HG02642 (cell line): Measurements from ENCODE around the gene FIBCD1.

Experiments
- ATAC-seq: cut with Tn5 transposase; IDR thresholded peaks from one replicate; pipeline ENCODE4 v1.9.1; 2021; ENCODE audit warnings: mild to moderate bottlenecking; ENCODE audit not compliant: unreplicated experiment, poor library complexity

The FIBCD1 gene

DNA sequence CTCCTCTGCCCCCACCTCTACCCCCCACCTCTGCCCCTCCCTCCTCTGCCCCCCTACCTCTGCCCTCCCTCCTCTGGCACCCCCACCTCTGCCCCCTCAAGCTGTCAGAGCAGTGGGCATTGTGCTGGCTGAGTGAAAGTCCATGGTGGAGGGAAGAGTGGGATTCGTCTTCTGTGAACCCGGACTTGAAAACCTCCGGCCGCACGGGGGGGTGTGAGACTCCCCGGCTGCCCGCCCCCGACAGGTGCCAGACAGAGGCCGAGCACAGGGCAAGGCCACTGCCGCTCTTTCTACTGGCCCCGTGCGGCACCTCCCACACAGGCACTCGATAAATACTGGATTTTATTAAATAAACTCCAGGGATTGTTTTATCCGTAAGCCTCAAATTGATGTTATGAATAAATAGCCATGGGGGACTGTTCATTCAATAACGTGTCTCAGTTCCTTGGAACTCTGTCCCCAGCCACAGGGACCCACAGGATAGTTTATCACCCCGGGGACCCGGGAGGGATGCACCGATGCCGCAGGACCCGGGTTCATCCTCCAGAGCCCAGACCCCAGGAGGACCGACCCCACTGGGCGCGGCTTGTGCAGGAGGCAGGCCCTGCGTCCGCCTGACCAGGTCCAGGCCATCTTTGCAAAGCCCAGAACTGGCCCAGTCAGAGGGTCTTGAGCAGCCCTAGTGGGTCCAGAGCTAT lies 39.8 kb downstream of the FIBCD1 start:
- ATAC-seq = no peak

DNA sequence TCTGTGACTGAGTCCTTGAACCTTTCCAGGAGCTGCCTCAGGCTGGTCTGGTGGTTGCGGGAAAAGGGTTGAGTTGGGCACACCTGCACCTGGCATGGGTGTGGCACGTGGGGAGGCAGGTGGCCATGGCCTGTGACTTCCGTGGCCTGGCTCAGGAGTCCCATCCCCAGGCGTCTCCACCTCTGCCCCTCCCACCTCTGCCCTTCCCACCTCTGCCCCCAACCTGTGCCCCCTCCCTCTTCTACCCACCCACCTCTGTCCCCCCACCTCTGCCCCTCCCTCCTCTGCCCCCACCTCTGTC lies 40.5 kb downstream of the FIBCD1 start:
- no peak for ATAC-seq

DNA sequence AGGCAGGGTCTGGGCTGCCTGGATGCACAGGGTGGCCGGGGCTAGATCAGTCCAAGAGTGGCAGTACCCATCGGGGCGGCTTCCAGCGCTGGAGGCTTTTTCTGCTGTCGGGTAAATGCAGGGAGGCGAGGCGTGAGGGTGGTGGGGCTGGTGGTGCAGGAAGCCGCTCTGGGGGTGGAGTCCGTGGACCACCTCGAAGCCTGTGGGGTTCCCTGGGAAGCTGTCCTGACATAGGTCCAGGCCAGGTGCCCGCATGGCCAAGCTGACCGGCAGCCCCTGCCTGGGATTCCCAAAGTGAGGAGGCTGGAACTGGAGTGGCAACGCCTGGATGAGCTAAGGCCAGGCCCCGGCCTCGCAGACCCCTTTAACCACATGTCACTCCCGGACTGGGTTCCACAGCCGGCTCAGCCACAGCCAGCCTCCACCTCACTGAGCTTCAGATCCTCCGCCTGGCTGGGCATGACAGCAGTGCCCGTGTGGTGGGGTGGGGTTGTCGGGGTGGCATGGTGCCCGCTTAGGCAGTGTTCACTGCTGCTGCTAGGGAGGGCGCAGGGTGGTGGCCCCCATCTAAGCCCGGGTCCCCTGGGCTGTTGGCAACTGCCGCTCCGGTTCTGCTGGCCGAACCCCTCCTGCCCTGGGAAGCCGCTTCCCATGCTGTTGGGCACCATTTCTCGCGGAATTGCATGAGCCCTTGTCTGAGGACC lies 41.0 kb downstream of the FIBCD1 start:
- ATAC-seq = no peak

DNA sequence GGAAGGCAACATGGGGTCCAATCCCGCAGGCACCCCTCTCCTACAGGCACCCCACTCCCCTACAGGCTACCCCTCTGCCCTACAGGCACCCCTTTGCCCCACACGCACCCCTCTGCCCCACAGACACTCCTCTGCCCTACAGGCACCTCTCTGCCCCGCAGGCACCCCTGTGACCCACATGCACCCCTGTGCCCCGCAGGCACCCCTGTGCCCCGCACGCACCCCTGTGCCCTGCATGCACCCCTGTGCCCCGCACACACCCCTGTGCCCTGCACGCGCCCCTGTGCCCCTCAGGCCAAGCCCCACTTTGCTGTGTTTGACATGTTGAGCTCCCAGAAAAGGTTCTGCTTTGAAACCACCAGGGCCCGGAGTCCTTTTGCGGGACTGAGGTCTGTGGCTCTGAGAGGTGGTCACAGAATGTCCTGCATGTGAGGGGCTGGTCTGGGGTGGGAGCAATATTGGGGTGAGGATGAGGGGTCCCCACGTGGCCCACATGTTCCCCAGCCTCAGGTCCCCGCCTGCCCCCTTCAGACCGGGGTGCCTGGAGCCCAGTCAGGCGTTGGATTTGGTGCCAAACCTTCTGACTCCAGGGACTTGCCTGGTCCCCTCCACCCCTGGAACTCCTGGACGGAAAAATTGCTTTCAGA lies 41.8 kb downstream of the FIBCD1 start:
- no peak for ATAC-seq

DNA sequence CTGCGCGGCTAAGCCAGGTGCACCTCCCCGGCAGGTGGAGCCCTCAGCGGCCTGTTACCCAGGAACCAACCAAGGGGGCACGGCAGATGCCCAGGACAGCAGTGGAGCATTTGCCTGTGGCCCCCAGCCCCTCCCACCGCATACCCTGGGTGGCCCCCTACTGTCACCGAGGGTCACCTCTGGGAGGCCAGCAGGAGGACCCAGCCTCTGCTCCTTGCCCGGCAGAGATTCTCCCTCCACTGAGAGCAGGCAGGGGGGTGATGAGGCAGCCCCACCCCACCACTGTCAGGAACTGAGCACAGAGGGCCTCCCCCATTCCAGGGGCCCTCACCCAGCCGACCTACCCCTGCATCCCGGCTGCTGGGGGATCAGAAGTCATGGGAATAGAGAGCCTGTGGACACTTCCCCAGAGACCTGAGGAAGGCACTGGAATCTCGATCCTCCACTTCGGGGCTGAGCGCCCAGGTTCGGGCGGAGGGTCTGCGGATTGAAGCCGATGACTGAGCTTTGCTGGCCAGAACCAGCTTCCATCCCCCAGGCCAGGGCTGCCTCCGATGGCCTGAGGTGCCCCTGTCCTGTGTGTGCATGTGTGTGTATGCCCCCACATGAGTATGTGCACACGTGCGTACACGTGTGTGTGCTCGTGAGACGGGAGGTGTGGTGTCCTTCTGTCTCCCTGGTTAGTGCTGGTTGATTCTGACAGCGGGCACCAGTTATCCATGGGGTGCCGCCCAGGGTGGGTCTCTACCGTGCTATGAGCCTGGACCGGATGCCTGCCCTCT lies 42.6 kb downstream of the FIBCD1 start, which contains the start of gene QRFP:
Gene QRFP (minus strand): TSS at position 580 of the 782 bp plus-strand sequence. CDS start 2,974 bp downstream, outside the sequence.
- ATAC-seq = no peak

DNA sequence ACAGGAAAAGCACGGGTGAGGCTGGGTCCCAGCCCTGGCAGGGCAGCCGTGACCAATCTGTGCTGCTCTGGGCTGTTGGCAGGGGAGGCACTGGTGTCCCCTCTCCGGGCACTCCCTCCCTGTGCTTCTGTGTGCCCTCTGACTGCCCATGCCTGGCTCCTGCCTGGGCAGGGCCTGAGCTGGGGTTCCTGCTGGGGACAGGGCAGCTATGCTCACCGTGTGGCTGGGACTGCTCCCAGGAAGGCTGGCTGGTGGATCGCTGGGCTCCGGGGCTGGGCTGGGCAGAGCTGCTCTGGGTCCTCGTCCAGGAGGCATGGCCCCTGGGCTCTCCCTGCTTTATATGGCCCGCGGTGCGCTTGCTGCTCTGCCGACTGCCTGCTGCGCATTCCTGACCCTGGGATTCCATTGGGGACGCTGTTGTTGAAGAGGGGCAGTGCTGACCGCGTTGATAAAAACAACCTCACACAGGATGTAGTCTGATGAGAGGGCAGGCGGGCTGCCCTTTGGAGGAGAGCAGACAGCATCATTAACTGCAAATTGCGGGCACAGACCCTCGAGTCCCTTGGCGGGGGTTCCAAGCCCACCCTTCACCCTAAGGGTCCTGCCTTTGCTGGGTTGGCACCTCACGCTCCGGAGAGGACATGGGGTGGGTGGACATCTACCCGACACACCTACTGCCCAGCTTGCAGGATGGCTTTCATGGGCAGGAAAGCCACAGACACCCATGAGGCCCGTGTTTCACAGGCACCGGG lies 43.4 kb downstream of the FIBCD1 start:
- no peak for ATAC-seq

DNA sequence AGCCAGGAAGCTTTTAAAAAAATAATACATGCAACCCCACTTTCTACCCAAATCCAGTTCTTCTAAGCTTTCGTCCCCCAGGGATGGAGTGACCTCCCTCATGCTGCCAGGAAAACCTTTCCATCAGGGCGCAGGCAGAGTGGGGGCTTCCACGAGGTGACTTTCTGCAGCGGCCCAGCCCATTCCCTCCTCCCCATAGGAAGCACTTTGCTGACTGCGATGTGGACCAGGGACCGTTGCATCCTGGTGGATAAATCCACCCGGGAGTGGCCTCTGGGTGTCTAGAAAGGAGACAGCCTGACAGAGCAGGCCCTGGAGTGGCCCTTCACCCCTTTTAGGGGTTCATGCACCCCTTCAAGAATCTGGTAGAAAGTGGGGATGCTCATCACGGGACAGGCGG lies 44.0 kb downstream of the FIBCD1 start:
- no peak for ATAC-seq

DNA sequence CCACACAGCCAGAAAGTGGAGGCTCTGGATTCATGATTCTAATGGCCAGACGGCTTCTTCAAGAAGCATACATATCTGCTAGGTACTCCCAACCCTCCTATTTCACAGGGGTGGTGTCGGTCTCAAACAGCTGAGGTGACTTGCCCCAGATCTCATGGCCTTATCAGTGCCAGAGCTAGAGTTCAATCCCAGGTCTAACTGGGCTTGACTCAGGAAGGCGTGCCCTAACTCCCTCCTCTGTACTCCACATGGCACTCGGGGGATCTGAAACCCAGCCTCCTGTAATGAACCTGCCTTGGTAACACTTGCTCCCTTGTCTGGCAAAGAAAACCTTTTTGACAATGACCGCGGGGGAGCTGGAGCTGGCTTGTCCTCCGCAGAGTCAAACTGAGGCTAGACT lies 44.5 kb downstream of the FIBCD1 start:
- no peak for ATAC-seq

DNA sequence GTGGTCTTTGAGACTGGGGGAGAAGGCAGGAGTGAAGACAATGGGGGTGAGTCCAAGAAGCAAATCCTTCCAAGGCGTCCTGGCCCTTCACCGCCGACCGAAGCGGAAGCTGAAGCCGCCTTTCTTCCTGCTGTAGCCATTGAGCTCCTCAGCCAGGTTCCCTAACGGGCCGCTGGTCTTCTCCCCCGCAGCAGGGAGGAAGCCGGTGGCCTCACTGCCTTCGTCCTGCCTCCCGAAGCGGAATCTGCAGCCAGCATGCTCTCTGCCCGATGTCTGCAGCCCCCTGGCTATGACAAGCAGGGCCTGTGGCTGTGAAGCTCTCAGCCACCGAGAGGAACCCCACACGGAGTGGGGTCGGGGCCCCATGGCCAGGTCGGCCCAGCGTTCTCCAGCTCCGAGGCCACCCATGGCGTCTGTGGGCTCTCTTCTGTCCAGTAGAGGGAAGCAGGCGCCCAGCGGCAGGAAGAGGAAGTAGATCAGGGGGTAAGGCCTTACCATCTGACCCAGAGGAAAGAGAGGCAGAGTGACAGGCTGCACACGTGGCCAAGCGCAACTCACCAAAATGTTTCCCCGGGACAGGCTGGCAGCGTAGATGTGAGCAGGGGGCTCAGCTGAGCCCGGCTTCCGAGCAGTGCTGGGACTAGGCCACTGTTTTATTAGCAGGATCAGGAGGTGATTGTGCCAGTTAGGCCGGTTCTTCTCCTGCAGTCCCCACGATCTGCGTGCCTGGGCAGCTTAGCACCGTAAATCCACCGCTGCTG lies 45.5 kb downstream of the FIBCD1 start:
- ATAC-seq = no peak

DNA sequence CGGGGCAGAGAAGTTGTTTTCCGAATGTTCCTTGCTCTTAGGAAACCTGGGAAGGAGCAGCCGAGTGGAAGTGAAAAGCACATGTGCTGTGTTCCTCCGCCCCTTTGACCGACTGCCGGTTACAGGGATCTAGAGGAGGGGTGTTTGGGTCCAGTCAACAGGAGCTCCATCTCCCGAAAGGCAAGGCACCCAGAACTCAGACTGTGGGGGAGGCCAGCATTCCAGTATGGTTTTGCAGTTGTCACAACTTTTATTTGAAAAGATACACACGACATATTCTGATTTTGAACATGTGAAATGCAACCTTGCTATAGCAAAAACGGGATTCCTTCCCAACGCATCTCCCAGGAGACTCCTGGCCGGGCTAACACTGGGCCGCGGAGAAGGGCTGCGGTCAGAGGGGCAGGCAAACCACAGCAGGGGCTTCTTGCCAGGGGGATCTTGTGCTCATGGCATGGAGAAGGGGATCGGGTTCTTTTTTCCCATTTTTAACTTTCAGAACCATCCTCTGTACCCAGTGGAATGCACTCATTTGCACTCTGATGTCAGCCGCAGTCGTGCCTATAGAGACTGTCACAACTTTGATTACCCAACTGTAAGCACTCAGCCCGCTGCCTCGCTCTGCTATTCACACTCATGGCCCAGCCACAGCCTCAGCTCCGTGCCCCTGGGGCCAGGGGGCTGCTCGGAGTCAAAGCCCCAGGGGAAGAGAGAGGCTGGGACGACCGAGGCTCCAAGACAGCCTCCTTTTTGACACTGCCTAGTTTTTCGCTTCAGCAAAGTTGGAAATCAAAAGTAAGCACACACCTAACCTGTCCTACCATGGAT lies 46.4 kb downstream of the FIBCD1 start:
- ATAC-seq = no peak

DNA sequence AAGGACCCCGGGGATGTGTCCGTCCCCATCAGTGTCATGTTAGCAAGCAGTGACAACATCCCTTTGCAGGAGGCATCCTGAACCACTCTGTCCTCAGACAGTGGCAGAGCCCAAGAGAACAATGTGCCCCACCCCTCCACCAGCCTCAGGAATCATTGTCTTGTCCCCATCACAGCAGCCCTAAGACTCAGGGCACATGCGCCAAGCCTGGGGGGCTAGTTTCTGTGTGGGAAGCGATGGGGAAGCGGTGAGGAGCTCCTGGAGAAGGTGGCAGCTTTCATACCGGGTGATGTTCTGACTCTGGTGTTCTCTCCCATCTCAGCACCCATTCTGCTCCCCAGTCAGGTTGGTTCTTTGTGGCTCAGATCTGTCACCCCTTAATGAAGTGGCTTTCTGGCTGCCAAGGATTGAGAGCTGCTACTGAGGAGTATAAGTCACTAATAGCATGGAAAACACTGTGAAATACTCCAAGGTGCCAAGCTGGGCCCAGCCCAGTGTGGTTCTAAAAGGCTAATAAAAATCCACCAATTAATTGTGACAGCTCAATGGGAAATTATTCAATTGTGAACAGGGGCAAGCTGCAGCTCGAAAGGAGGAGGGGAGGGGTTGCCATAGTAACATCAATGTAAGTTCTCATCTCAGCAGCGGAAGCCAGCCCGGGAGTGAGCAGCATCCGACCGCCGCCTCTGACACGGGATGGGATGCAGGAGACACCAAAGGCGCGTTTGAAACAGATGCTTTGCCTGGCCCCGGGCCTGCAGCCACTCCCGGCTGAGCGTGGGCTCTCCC lies 47.2 kb downstream of the FIBCD1 start:
- ATAC-seq = no peak

DNA sequence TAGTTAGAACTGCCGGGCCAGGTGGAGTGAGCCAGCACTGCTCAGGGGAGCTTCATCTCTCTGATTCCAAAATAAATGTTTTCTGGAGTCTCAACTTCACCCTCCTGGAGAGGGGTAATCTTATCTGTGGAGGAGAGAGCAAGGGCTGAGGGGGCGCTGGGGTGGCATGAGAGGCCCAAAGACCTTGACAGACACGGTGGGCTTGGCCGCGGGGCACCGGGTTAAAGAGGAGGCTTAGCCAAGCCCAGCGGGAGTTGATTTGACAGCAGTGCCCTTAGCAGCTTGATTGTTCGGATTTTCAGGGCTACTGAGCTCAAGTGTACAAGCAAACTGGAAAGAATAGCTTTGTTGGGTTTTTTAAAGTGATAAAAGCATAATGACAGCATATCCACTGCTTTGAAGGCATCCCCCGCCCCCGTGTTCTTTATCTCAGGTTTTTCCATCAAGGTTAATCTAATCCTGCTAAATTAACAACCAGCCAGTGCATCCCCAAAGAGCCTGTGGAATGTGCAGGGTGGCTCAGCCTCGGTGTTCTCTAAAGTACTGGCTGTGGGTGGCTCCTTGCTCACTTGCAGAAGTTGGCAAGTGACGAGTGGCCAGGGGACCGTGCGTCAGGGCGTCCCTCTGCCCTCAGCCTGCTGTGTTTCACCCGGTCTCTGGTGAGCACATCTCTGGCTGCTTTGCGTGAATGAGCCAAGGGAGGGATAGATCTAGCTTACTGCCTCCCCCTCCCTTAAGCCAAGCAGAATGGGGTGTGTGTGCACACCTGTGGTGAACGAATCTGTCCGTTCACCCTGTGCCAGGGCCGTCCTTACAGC lies 48.0 kb downstream of the FIBCD1 start:
- ATAC-seq = no peak

DNA sequence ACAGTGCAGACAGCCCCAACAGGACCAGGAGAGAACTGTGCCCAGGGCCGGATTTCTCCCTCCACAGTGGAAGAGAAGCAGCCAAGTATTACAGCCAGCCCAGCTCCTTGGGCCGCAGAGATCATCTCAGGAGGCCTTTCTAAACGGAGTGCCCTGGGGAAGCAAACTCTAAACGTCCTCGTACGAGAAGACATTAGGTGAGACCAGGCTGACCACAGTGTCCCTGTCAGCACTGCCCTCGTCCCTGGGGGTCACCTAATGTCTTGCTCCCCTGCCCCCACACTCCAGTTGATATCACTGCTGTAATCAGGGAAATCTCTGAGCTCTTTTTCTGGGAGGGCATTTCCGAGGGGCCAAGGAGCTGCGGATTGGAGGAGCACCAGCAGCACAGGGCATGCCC lies 48.9 kb downstream of the FIBCD1 start:
- ATAC-seq = no peak

DNA sequence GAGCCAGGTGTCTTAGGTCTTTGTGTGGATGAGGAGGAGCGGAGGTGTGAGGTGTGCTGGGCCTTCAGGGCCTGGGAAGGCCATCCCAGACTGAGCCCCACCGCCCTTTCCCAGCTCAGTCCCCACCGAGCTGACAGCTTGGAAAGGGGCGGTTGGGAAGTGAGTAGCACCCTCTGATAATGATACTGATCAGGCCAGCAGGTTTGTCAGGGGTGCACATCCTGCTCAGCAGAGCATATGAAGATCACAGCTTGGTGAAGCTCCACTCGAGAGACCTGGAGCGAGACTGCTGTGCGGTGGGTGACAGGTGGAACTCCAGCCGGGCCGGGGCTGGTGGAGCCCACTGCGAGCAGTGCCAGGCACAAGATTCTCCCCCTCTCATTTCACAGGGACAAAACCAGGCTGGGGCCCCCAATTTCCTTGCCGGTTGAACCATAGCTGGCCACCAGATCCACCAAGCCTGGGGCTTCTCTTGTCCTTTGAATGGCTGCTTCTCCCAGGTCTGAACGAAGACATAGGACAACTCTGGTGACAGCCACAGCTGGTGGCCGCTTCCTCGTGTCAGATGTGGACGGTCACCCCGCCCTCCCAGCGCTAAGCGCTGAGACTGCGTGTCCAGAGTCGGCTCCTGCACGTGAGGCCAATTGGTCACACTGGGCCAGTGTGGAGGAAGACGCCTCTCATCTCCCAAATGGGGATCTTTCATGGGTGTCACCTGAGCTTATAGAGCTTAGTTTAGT lies 50.7 kb downstream of the FIBCD1 start:
- no peak for ATAC-seq

DNA sequence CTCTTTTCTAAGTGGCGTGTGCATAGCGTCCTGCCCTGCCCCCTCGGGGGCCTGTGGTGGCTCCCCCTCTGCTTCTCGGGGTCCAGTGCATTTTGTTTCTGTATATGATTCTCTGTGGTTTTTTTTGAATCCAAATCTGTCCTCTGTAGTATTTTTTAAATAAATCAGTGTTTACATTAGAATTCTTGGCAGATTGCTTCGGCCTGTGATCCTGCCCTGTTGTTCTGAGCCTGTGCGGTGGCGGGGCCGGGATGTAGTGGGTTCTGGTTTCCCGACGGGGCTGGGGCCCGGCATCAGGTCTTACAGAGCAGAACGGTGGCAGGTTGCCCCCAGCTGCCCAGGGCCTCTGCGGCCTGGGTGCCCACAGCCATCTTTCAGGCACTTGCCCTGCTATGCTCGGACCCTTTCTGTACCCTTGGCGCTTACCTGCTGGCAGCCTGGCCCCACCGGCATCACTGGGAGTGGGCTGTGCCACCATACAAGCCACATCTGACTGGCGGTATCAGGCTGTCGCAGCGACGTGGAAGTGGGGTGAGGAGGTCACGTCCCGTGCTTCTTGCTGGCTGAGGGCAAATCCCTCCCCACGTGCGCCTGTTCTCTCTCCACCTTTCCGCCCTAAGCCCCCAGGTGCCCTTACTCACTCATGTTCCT lies 51.4 kb downstream of the FIBCD1 start:
- no peak for ATAC-seq

DNA sequence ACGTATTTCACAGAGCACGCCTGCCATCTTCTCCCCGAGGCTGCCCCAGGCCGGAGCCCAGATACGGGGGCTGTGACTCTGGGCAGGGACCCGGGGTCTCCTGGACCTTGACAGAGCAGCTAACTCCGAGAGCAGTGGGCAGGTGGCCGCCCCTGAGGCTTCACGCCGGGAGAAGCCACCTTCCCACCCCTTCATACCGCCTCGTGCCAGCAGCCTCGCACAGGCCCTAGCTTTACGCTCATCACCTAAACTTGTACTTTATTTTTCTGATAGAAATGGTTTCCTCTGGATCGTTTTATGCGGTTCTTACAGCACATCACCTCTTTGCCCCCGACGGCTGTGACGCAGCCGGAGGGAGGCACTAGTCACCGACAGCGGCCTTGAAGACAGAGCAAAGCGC lies 52.1 kb downstream of the FIBCD1 start:
- ATAC-seq = no peak
